GM12878 (cell line): Measurements from ENCODE around the gene SPIB.

ENCODE experiments used
- EZH2 ChIP-seq: IDR thresholded peaks from 2 replicates; pipeline ENCODE4 v1.6.1; 2012; ENCODE audit warnings: low read depth, mild to moderate bottlenecking, control low read depth, inconsistent platforms, low read length, borderline replicate concordance; ENCODE audit not compliant: control insufficient read depth
- NFIC ChIP-seq: IDR thresholded peaks from 2 replicates; pipeline ENCODE4 v1.6.1; 2012; ENCODE audit warnings: low read depth, mild to moderate bottlenecking, inconsistent platforms, low read length, moderate library complexity
- POLR2A ChIP-seq: IDR thresholded peaks from 2 replicates; pipeline ENCODE4 v1.6.1; 2011; ENCODE audit warnings: low read depth, mild to moderate bottlenecking, low read length
- SMARCA5 ChIP-seq: fragments of 450-650 bp; IDR thresholded peaks from 2 replicates; pipeline ENCODE4 v1.6.1; 2017; ENCODE audit warnings: mild to moderate bottlenecking
- ZBTB40 ChIP-seq: fragments of 450-650 bp; IDR thresholded peaks from 2 replicates; pipeline ENCODE4 v1.6.1; 2016; ENCODE audit warnings: mild to moderate bottlenecking, moderate library complexity, borderline replicate concordance

DNA sequence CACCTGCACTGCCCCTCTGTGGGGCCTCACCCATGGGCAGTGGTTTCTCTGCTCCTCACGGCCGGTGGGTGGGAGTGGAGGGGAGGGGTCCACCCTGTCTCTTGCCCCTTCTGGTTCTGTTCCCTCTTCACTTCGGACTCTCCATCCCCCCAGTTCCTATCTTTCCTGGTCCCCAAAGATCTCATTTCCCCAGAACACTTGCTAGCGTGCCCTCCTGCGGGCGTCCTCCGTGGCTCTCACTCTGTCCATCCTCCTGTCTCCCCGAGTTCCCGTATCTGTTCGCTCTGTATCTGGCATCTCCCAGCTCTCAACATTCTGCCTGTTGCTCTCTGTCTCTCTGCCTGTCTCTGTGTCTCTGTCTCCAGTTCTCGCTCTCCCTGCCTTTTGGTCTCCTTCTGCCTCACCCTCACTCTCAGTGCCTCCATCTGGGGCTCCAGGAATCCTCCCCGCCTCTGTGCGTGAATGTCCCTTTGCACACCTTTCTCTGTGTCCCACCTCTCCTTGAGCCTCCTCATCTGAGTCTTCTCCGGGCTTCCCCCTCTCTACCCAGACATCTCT is 363 bp downstream of the SPIB start:
- no peak for TF ChIP-seq EZH2
- no peak for TF ChIP-seq POLR2A
- no peak for TF ChIP-seq SMARCA5
- no peak for TF ChIP-seq ZBTB40
- TF ChIP-seq NFIC = 0 out of 2 replicates have a peak, but pooled peaks have one; percentile 6
